Measurements from ENCODE around the gene RIOK3. TPM values are rescaled to one million over a fixed set of nuclear protein-coding genes. Genes with fewer than 3 reads are reported as not detected.

Gene RIOK3
- total and polyA plus RNA-seq, 10 of the 15 experiments (the other 5 are each of a cell fraction or from before 2014, with no cell fraction given) = 18.0 to 87.5 (median 53.8) TPM

- no peak for TF ChIP-seq E2F8 (IDR thresholded peaks at IDR 0.05; ENCODE audit: low read depth, partially characterized antibody)
- no peak for TF ChIP-seq SRF (IDR thresholded peaks at IDR 0.05; ENCODE audit: low read depth in 2 of 2, low read length in 2 of 2)
- TF ChIP-seq, protein P1, sequence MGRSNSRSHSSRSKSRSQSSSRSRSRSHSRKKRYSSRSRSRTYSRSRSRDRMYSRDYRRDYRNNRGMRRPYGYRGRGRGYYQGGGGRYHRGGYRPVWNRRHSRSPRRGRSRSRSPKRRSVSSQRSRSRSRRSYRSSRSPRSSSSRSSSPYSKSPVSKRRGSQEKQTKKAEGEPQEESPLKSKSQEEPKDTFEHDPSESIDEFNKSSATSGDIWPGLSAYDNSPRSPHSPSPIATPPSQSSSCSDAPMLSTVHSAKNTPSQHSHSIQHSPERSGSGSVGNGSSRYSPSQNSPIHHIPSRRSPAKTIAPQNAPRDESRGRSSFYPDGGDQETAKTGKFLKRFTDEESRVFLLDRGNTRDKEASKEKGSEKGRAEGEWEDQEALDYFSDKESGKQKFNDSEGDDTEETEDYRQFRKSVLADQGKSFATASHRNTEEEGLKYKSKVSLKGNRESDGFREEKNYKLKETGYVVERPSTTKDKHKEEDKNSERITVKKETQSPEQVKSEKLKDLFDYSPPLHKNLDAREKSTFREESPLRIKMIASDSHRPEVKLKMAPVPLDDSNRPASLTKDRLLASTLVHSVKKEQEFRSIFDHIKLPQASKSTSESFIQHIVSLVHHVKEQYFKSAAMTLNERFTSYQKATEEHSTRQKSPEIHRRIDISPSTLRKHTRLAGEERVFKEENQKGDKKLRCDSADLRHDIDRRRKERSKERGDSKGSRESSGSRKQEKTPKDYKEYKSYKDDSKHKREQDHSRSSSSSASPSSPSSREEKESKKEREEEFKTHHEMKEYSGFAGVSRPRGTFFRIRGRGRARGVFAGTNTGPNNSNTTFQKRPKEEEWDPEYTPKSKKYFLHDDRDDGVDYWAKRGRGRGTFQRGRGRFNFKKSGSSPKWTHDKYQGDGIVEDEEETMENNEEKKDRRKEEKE (IDR thresholded peaks at IDR 0.05) = no peak
Measured at GRCh38 chr18:23442958-23443357, 10.1 kb upstream of the RIOK3 start (continued).

DNA sequence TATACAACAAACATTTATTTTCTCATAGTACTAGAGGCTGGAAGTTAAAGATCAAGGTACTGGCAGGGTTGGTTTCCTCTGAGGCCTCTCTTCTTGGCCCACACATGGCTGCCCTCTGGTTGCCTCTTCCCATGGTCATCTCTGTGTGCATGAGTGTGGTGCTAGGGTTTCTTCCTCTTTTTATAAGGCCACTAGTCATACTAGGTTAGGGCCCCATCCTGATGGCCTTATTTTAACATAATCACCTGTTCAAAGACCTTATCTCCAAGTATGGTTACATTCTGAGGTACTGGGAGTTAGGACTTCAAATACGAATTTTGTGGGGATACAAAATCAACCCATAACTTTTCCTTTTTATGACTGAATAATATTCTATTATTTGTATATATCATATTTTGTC lies 4.8 kb upstream of the RIOK3 start:
- ChIA-PET CTCF (interaction anchor here (1.3 kb wide), 1 partner anchor 22 kb away, joined by 3 read pairs; no protein-coding TSS in a partner anchor), RAD21 (ENCODE audit: unreplicated experiment) (interaction anchor here (1.2 kb wide), 1 partner anchor 11 kb away, joined by 3 read pairs; a partner anchor contains a TSS), SMC1A (ENCODE audit: uncharacterized antibody, unreplicated experiment) (interaction anchor here (1.7 to 2.3 kb wide), 2 partner anchors 10 to 15 kb away, joined by 4 to 6 read pairs; a partner anchor contains a TSS), POLR2A (no interaction called here)
- intact Hi-C loops (cut with micrococcal nuclease; ENCODE audit: unreplicated experiment) = no loop called here
- Histone ChIP-seq H3K27ac (ENCODE audit: control insufficient read depth, insufficient read depth) (no peak overlapping the region), H3K9me3 (replicated peaks; ENCODE audit: control insufficient read depth, insufficient read depth, low read length) (no peaks in the 10 kb centered on the region; the same call in 2 of the 3 replicates), H3K4me2 (ENCODE audit: control insufficient read depth, insufficient read depth) (no peak overlapping the region), H3K4me3 (no peak overlapping the region), H3K27me3 (replicated peaks in 1 of 2; ENCODE audit: control insufficient read depth in 2 of 2, insufficient read depth in 2 of 2, low read length in 1 of 2) (no peaks in the 10 kb centered on the region), H3K36me3 (ENCODE audit: control insufficient read depth in 2 of 2, insufficient read depth in 2 of 2, low read length in 1 of 2) (no peaks in the 10 kb centered on the region), H3K79me2 (ENCODE audit: control insufficient read depth, insufficient read depth, low read length) (peaks cover 5% of the 10 kb centered on the region), H3K4me1 (ENCODE audit: control insufficient read depth, insufficient read depth, low read length) (peaks cover 14% of the 10 kb centered on the region), H4K20me1 (ENCODE audit: control insufficient read depth, insufficient read depth) (no peaks in the 10 kb centered on the region), H2AFZ (ENCODE audit: control insufficient read depth, low read depth, low read length) (no peak overlapping the region), H3K9ac (ENCODE audit: control insufficient read depth, insufficient read depth, low read length) (no peak overlapping the region)
- no peak for ATAC-seq
- WGBS (ENCODE audit: insufficient coverage, insufficient replicate concordance, low lambda C conversion rate, missing lambda C conversion rate) = 97% methylated on average over 1 of the region's 1 CpG
- no TSS peak for BruUV-seq (replicated peaks)
- no peak for FAIRE-seq
- in situ Hi-C loops (cut with MboI) = no loop called here
- DNase-seq (ENCODE audit: low read depth, low spot score) = no peak
- TF ChIP-seq, protein P2, sequence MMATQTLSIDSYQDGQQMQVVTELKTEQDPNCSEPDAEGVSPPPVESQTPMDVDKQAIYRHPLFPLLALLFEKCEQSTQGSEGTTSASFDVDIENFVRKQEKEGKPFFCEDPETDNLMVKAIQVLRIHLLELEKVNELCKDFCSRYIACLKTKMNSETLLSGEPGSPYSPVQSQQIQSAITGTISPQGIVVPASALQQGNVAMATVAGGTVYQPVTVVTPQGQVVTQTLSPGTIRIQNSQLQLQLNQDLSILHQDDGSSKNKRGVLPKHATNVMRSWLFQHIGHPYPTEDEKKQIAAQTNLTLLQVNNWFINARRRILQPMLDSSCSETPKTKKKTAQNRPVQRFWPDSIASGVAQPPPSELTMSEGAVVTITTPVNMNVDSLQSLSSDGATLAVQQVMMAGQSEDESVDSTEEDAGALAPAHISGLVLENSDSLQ (IDR thresholded peaks at IDR 0.05) = no peak
- TF ChIP-seq, protein P3, sequence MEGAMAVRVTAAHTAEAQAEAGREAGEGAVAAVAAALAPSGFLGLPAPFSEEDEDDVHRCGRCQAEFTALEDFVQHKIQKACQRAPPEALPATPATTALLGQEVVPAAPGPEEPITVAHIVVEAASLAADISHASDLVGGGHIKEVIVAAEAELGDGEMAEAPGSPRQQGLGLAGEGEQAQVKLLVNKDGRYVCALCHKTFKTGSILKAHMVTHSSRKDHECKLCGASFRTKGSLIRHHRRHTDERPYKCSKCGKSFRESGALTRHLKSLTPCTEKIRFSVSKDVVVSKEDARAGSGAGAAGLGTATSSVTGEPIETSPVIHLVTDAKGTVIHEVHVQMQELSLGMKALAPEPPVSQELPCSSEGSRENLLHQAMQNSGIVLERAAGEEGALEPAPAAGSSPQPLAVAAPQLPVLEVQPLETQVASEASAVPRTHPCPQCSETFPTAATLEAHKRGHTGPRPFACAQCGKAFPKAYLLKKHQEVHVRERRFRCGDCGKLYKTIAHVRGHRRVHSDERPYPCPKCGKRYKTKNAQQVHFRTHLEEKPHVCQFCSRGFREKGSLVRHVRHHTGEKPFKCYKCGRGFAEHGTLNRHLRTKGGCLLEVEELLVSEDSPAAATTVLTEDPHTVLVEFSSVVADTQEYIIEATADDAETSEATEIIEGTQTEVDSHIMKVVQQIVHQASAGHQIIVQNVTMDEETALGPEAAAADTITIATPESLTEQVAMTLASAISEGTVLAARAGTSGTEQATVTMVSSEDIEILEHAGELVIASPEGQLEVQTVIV (IDR thresholded peaks at IDR 0.05; ENCODE audit: borderline replicate concordance, partially characterized antibody) = no peak
- TF ChIP-seq RCOR1 (conservative IDR thresholded peaks at IDR 0.05; ENCODE audit: low read depth, low read length) = no peak
- TF ChIP-seq NR2F1 (conservative IDR thresholded peaks at IDR 0.05) = no peak
- no peak for TF ChIP-seq MEF2B (IDR thresholded peaks at IDR 0.05; ENCODE audit: partially characterized antibody, poor library complexity, severe bottlenecking)
- no peak for TF ChIP-seq MAX (IDR thresholded peaks at IDR 0.05; ENCODE audit: low read depth, low read length)
- TF ChIP-seq BHLHE40 (IDR thresholded peaks at IDR 0.05; ENCODE audit: borderline replicate concordance in 1 of 2, low read depth in 2 of 2, low read length in 1 of 2) = no peak
- TF ChIP-seq ATF7 (IDR thresholded peaks at IDR 0.05; ENCODE audit: low read depth) = no peak
- no peak for TF ChIP-seq NFXL1 (IDR thresholded peaks at IDR 0.05; ENCODE audit: borderline replicate concordance)

Data from GM12878 (cell line).